Stimulated activated CD8-positive, alpha-beta memory T cell treated with anti-CD3 and anti-CD28 coated beads, Interleukin-2, amount 100 ng/mL, for 1 hour (primary cell): ENCODE measurements around the gene SASH1.
"Not testable (repeated sequence)": the region's sequence is repeated elsewhere in the genome, so short reads cannot be mapped to it uniquely, and the experiment has no call there.

Source experiments
- DNase-seq, 2 donors: peaks; one replicate each; pipeline ENCODE4 v3.0.0-alpha.2; 2020; ENCODE audit warnings: low read depth in 2 of 2

SASH1 gene

DNA sequence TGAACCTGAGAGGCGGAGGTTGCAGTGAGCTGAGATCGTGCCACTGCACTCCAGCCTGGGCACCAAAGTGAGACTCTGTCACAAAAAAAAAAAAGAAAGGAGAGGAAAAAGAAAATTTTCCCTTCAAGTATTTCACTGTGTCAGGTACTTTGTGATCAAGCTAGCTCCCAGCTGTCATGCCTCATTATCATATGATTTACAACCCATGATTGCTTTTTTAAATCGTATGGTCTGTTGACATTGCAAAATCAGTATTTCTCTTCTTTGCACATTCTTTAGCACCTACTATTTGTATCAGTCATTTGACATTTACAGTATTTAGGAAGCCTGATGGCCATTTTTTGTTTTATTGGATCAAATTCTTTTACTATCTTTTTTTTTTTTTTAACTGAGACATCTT lies 22.4 kb downstream of the SASH1 start:
- no peak for DNase-seq

GRCh38 chr6:148367411-148368024 lies 24.9 kb downstream of the SASH1 start:
- no peak for DNase-seq

DNA sequence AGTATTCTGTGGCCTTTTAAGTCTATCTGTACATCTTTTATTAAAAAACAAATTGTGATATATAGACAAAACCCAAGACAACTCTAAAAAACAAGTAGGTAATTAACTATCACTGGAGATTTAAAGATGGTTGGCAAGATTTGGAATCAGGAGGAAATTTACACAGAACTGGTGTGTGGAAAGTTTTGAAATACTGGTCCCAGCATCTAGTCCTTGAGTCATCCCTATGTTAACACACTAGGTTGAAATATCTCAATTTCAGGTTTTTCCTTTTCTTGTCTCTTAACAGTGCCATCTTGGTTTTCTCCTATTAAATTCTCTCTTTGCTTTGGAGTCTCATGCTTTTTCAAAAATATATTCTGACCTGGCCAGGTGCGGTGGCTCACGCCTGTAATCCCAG lies 27.5 kb downstream of the SASH1 start:
- no peak for DNase-seq

DNA sequence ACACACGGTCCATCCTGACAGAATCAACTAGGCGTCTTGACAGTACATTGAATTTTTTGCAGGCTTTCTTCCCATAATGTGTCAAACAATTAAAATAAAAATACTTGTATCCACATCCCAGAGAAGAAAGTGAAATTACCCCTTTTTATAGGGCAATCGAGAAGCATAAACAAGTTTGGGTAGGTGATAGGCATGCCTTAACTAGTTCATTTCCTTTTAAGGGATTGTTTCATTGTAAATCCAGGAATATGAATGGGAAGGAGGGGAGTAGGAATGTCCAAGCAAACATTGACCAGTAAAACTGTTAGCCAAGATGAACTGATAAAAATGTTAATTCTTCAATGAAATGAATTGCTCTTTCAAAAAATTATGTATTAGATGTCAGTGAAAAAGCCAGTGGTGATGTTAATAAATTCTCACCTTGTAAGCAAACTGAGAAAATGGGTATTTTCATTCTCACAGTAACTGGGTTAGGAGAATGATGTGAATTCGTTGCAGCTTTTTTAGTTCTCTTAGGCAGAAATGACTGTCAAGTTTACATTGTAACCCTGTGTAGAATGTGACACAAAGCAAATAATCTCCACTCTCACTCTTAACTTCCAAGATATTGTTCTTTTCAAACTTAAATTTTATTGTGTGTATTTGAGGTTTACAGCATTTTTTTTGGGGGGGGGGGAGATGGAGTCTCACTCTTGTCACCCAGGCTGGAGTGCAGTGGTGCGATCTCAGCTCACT lies 31.6 kb downstream of the SASH1 start:
- DNase-seq: no peak

DNA sequence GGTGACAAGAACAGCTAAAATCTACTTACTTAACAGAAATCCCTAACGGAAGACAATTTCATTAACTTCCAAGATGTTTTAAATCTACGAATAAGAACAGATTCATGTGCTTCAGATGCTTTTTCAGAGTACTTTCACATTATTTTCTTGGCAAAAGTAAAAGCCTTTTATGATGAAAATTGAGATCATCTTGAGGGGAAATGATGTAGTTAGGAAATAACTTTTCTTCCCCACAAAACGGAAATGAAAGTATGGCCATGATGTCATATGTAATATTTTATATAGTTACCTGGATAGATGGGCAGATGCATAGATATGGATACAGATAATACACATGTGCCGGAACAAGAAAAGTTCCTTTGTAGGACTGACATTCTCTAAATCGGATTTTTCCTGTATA lies 32.8 kb downstream of the SASH1 start:
- DNase-seq: no peak

DNA sequence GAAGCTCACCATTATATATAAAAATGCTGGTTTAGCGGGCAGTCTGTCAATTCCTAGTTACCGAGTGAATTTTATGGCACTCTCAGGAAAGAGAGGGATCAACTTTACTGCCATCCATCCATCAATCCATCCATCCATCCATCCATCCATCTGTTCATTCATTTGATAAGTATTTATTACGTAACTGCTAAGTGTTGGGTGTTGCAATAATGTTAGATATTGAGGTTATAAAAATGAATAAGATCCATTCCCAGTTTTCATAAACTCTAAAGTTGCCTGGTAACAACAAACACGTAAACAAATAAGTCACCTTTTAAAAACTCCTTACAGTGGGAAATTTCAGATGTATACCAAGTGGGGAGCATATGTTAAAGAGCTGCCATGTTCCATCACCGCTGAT lies 36.8 kb downstream of the SASH1 start:
- DNase-seq: no peak

DNA sequence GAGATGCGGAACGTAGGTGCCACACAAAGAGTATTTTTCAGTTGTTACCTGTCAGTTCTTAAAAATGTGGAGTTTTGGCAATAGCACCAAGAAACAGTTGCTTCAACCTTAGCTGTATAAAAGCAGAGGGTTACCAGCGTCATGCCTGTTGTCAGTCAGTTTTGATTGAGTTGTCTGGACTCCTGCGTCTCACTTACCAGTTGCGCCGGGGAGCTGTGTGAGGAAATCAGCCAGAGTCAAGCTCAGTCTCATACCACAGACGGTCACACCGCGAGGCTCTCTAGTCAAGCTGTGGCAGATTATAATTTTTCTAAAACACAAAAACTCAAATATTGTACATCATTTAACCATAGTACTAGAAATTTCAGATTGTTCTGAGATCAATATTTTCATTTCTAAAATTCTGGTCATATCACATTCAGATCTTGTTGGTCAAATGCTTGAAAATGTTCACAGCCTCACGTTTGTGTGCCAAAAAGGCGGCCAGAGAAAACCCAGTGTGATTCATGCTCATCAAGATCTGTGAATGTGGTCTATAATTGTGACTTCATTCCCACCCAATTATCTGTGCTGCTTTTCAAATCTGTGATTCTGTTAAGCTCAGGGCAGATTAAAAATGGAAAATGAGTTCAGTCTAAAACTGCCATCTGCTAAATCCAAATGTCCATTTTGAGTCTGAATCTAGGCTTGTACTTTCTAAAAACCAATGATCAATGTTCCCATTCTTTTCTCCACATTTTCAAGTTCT lies 37.5 kb downstream of the SASH1 start:
- DNase-seq: no peak

DNA sequence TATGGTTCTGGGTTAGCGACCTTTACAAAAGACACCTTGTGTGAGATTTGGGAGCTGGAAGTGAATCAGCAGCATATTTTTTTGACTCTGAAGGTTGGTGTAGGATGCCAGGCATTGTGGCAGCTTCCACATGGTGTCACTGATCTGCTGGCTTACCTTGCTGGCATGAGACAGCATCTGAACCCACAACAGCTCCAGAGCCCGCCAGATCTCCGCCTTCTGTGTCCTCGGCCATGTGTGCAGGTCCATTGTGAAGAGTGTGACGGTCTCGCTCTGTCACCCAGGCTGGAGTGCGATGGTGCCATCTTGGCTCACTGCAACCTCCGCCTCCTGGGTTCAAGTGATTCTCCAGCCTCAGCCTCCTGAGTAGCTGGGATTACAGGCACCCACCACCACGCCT lies 39.4 kb downstream of the SASH1 start:
- DNase-seq: not testable (repeated sequence)

- DNase-seq: no peak
Observed at GRCh38 chr6:148382861-148383260, 40.2 kb downstream of the SASH1 start.

GRCh38 chr6:148383658-148384368 lies 41.2 kb downstream of the SASH1 start:
- no peak for DNase-seq

DNA sequence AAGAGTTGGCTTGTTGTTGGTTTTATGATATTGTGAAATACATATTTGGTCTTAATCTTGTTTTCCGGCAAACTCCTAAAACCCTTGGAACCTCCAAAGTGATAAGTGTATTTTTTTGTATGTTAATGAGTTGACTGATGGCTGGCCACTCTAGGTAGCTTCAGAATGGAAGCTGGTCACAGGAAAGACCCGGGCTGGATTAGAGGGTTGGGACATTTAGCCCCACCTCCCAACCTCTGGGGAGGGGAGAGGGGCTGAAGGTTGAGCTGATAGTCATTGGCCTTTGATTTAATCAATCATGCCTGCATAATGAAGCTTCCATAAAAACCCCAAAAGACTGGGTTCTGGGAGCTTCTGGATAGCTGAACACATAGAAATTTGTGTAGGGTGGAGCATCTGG lies 42.7 kb downstream of the SASH1 start:
- DNase-seq: no peak

DNA sequence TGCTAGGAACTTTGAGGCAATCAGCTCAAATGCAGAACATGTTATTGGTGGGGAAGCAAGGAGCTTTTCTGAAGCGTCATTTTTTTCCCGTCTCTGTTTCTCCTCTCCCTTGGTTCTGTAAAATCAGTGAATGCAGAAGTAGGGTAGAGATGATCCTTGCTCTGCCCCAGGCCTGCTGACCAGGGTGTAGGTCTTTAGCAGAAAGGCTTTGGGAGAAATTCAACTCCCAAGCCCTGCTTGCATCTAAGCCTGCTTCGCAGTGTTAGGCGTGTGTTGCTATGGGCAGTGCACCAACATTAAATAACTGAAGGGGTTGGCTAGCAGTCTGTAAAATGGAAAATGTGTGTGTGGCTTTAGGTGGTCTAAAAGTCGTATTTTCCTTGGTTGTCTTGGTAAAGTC lies 45.9 kb downstream of the SASH1 start:
- no peak for DNase-seq

- DNase-seq: no peak
Observed at GRCh38 chr6:148389086-148389485, 46.4 kb downstream of the SASH1 start.

DNA sequence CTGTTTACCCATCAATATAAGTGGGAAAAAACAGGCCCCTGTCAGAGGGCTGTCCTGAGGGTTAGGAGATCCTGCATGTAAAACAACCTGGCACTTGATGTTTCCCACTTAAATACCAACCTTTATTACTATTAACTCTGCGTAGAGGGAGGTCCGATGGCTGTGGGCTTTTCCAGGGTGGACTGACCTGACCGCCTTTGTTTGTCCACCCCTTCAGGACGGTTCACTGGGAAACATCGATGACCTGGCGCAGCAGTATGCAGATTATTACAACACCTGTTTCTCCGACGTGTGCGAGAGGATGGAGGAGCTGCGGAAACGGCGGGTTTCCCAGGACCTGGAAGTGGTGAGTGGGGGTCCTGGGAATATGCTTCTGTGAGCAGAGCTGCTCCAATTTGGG lies 47.3 kb downstream of the SASH1 start:
- no peak for DNase-seq

GRCh38 chr6:148392127-148392526 lies 49.5 kb downstream of the SASH1 start:
- not testable (repeated sequence) for DNase-seq

GRCh38 chr6:148392671-148393070 lies 50.0 kb downstream of the SASH1 start:
- no peak for DNase-seq

- no peak for DNase-seq
Observed at GRCh38 chr6:148395583-148396101, 53.0 kb downstream of the SASH1 start.

DNA sequence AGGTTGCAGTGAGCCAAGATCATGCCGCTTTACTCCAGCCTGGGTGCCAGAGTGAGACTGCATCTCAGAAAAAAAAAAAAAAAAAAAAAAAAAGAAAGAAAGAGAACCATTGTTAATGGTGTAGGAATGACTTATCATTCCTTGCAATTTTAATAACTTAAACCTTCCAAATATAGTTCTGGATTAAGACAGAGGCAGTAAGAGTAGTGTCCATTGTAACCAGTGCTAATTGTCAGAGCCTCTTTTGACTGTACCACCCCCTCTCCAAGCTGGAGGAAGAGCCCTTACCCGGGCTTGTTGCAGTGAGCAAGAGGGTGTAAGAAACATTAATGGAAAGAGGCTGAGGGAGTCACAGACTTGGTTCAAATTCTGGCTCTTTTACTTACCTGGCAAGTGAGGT lies 53.8 kb downstream of the SASH1 start:
- no peak for DNase-seq

- no peak for DNase-seq
Observed at GRCh38 chr6:148396926-148397325, 54.3 kb downstream of the SASH1 start.

DNA sequence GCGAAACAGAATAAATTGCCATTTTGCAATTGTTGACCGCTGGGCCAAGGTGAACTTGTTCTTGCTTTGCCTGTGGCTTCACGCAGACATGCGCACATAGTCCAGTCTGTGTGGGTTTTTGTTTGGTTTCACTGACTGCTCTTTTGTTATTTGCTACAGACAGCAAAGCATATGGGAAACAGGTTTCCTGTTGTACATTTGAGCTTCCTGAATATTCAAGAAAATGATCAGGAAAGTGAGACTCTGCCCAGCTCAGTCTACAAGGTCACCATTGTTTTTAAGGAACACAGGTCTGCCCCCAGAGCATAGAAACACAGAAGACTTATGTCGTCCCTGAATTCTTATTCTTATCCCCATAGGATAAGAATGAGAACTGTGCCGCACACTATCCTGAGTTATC lies 55.6 kb downstream of the SASH1 start:
- DNase-seq: no peak

DNA sequence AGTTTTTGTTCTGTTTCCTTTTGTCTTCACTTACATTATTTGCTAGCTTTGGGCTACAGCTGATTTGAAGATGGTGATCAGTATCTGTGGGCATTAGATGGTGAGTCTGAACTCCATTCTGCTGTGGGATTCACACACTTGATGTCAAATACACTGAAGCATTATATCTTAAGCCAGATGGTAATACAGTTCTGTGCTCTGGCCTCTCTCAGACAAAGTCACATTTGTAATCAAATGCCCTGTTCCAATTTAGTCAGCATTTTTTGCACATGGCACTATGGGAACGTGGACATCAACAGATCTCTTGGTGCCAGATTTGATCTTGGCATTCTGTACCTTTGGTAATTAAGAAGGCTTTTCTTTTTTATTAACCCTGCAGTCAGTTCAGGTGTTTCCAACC lies 56.0 kb downstream of the SASH1 start:
- no peak for DNase-seq

GRCh38 chr6:148401571-148401970 lies 58.9 kb downstream of the SASH1 start:
- no peak for DNase-seq
